ENCODE data around the gene CAB39L. TPM values are rescaled to one million over a fixed set of nuclear protein-coding genes. Genes with fewer than 3 reads are reported as not detected.

CAB39L gene
- total and polyA plus RNA-seq, 2 of the 13 experiments (the other 11 are each of a cell fraction or from before 2014, with no cell fraction given) = 3.1 to 6.1 TPM

DNA sequence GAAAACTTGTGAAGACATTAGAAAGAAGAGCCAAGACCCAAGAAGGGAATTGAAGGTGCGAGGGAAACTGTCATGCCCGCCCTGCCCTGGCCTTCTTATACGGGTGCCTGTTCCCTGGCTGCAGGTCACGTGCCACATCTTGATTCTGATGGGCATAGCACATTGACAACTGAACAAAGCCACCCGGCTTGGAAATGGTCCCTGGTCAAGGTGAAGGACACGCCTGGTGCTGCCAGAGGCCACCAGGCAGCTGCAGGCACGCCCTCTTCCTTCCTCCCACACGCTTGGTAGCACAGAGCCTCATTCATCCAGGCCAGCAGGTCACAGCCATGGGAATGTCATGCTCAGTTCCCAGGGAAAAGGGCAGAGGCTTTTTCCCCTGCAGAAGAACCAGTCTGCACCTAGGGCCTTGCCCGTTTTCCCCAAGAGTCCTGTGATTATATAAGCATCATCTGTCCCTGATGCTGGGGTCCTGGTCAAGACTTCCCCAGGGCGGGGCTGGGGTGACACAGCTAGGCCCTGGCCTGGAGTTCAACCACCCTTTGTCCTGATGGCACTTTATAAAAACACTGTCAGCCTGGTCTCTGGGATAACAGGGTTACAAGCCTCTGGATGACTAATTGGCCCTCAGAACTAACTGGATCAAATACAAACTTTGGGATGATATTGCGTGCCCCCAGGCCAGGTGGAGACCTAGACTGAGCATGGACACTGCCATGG, 140.2 kb downstream of the CAB39L start (continued):
- TF ChIP-seq, protein P1, sequence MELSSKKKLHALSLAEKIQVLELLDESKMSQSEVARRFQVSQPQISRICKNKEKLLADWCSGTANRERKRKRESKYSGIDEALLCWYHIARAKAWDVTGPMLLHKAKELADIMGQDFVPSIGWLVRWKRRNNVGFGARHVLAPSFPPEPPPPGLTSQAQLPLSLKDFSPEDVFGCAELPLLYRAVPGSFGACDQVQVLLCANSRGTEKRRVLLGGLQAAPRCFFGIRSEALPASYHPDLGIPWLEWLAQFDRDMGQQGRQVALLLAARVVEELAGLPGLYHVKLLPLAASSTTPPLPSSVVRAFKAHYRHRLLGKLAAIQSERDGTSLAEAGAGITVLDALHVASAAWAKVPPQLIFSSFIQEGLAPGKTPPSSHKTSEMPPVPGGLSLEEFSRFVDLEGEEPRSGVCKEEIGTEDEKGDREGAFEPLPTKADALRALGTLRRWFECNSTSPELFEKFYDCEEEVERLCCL (CRISPR knock-in tag; IDR thresholded peaks at IDR 0.05; ENCODE audit: borderline replicate concordance) = no peak
- no peak; the same call in 1 of the 2 replicates for TF ChIP-seq ZNF747 (CRISPR knock-in tag; IDR thresholded peaks at IDR 0.05; ENCODE audit: borderline replicate concordance)
- TF ChIP-seq MED1 (CRISPR knock-in tag; IDR thresholded peaks at IDR 0.05) = peak; percentile 88
- TF ChIP-seq ZNF562 (CRISPR knock-in tag; IDR thresholded peaks at IDR 0.05; ENCODE audit: borderline replicate concordance) = no peak
- TF ChIP-seq, protein P2, sequence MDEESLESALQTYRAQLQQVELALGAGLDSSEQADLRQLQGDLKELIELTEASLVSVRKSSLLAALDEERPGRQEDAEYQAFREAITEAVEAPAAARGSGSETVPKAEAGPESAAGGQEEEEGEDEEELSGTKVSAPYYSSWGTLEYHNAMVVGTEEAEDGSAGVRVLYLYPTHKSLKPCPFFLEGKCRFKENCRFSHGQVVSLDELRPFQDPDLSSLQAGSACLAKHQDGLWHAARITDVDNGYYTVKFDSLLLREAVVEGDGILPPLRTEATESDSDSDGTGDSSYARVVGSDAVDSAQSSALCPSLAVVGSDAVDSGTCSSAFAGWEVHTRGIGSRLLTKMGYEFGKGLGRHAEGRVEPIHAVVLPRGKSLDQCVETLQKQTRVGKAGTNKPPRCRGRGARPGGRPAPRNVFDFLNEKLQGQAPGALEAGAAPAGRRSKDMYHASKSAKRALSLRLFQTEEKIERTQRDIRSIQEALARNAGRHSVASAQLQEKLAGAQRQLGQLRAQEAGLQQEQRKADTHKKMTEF (CRISPR knock-in tag; IDR thresholded peaks at IDR 0.05) = peak; percentile 61; the same call in 1 of the 2 replicates
- no peak for TF ChIP-seq BRD4 (CRISPR knock-in tag; IDR thresholded peaks at IDR 0.05)
- TF ChIP-seq ZNF17 (CRISPR knock-in tag; IDR thresholded peaks at IDR 0.05) = no peak
- TF ChIP-seq CBX1 (IDR thresholded peaks at IDR 0.05; ENCODE audit: low read depth) = no peak
- TF ChIP-seq, protein P3, sequence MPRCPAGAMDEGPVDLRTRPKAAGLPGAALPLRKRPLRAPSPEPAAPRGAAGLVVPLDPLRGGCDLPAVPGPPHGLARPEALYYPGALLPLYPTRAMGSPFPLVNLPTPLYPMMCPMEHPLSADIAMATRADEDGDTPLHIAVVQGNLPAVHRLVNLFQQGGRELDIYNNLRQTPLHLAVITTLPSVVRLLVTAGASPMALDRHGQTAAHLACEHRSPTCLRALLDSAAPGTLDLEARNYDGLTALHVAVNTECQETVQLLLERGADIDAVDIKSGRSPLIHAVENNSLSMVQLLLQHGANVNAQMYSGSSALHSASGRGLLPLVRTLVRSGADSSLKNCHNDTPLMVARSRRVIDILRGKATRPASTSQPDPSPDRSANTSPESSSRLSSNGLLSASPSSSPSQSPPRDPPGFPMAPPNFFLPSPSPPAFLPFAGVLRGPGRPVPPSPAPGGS (CRISPR knock-in tag; IDR thresholded peaks at IDR 0.05) = no peak
- TF ChIP-seq, protein P4, sequence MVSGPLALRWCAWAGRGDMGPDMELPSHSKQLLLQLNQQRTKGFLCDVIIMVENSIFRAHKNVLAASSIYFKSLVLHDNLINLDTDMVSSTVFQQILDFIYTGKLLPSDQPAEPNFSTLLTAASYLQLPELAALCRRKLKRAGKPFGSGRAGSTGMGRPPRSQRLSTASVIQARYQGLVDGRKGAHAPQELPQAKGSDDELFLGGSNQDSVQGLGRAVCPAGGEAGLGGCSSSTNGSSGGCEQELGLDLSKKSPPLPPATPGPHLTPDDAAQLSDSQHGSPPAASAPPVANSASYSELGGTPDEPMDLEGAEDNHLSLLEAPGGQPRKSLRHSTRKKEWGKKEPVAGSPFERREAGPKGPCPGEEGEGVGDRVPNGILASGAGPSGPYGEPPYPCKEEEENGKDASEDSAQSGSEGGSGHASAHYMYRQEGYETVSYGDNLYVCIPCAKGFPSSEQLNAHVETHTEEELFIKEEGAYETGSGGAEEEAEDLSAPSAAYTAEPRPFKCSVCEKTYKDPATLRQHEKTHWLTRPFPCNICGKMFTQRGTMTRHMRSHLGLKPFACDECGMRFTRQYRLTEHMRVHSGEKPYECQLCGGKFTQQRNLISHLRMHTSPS (CRISPR knock-in tag; IDR thresholded peaks at IDR 0.05; ENCODE audit: low read depth) = peak; percentile 77
- TF ChIP-seq, protein P5, sequence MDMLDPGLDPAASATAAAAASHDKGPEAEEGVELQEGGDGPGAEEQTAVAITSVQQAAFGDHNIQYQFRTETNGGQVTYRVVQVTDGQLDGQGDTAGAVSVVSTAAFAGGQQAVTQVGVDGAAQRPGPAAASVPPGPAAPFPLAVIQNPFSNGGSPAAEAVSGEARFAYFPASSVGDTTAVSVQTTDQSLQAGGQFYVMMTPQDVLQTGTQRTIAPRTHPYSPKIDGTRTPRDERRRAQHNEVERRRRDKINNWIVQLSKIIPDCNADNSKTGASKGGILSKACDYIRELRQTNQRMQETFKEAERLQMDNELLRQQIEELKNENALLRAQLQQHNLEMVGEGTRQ (IDR thresholded peaks at IDR 0.05; ENCODE audit: low read depth, low read length) = peak; percentile 44
- TF ChIP-seq, protein P5 (CRISPR knock-in tag; IDR thresholded peaks at IDR 0.05; ENCODE audit: borderline replicate concordance) = peak; percentile 59; the same call in 1 of the 2 replicates
- TF ChIP-seq, protein P6, sequence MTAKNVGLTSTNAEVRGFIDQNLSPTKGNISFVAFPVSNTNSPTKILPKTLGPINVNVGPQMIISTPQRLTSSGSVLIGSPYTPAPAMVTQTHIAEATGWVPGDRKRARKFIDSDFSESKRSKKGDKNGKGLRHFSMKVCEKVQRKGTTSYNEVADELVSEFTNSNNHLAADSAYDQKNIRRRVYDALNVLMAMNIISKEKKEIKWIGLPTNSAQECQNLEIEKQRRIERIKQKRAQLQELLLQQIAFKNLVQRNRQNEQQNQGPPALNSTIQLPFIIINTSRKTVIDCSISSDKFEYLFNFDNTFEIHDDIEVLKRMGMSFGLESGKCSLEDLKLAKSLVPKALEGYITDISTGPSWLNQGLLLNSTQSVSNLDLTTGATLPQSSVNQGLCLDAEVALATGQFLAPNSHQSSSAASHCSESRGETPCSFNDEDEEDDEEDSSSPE (CRISPR knock-in tag; IDR thresholded peaks at IDR 0.05) = no peak
- no peak for TF ChIP-seq ZNF772 (CRISPR knock-in tag; IDR thresholded peaks at IDR 0.05)
- TF ChIP-seq TGIF2 (CRISPR knock-in tag; IDR thresholded peaks at IDR 0.05) = peak; percentile 75; the same call in 1 of the 2 replicates
- TF ChIP-seq, protein P7, sequence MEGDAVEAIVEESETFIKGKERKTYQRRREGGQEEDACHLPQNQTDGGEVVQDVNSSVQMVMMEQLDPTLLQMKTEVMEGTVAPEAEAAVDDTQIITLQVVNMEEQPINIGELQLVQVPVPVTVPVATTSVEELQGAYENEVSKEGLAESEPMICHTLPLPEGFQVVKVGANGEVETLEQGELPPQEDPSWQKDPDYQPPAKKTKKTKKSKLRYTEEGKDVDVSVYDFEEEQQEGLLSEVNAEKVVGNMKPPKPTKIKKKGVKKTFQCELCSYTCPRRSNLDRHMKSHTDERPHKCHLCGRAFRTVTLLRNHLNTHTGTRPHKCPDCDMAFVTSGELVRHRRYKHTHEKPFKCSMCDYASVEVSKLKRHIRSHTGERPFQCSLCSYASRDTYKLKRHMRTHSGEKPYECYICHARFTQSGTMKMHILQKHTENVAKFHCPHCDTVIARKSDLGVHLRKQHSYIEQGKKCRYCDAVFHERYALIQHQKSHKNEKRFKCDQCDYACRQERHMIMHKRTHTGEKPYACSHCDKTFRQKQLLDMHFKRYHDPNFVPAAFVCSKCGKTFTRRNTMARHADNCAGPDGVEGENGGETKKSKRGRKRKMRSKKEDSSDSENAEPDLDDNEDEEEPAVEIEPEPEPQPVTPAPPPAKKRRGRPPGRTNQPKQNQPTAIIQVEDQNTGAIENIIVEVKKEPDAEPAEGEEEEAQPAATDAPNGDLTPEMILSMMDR (CRISPR knock-in tag; IDR thresholded peaks at IDR 0.05) = 0 out of 2 replicates have a peak, but pooled peaks have one; percentile 17
- no peak for TF ChIP-seq NFIC (IDR thresholded peaks at IDR 0.05; ENCODE audit: low read length)
- TF ChIP-seq ZNF501 (CRISPR knock-in tag; IDR thresholded peaks at IDR 0.05) = no peak

Measured in HepG2 (cell line).